ENCODE data around the gene IL12RB2. TPM values are rescaled to one million over a fixed set of nuclear protein-coding genes. Genes with fewer than 3 reads are reported as not detected.
A peak's percentile ranks its signal among the peaks of the same experiment; 100 is the strongest.

IL12RB2 gene
- total and polyA plus RNA-seq, 2 of the 13 experiments (the other 11 are each of a cell fraction or from before 2014, with no cell fraction given) = not detected

GRCh38 chr1:67429528-67430357 is 122.1 kb downstream of the IL12RB2 start (continued):
- TF ChIP-seq ZNF770 (CRISPR knock-in tag; IDR thresholded peaks at IDR 0.05) (no peak), ZNF251 (CRISPR knock-in tag; IDR thresholded peaks at IDR 0.05) (no peak), FOXP1 (IDR thresholded peaks at IDR 0.05) (no peak), FOXP1 (CRISPR knock-in tag; IDR thresholded peaks at IDR 0.05) (no peak), ZNF781 (CRISPR knock-in tag; IDR thresholded peaks at IDR 0.05; ENCODE audit: borderline replicate concordance, not compliant biosample characterization) (no peak), ZBTB40 (IDR thresholded peaks at IDR 0.05) (no peak), ZBTB40 (CRISPR knock-in tag; IDR thresholded peaks at IDR 0.05) (no peak), CREM (IDR thresholded peaks at IDR 0.05) (no peak), CREM (CRISPR knock-in tag; IDR thresholded peaks at IDR 0.05) (no peak), ZNF280B (CRISPR knock-in tag; IDR thresholded peaks at IDR 0.05; ENCODE audit: borderline replicate concordance) (peak; percentile 66; the same call in 1 of the 2 replicates), SOX6 (IDR thresholded peaks at IDR 0.05) (no peak), SOX6 (CRISPR knock-in tag; IDR thresholded peaks at IDR 0.05) (no peak)
